ENCODE results near the gene ACTL6B.

The ACTL6B gene

DNA sequence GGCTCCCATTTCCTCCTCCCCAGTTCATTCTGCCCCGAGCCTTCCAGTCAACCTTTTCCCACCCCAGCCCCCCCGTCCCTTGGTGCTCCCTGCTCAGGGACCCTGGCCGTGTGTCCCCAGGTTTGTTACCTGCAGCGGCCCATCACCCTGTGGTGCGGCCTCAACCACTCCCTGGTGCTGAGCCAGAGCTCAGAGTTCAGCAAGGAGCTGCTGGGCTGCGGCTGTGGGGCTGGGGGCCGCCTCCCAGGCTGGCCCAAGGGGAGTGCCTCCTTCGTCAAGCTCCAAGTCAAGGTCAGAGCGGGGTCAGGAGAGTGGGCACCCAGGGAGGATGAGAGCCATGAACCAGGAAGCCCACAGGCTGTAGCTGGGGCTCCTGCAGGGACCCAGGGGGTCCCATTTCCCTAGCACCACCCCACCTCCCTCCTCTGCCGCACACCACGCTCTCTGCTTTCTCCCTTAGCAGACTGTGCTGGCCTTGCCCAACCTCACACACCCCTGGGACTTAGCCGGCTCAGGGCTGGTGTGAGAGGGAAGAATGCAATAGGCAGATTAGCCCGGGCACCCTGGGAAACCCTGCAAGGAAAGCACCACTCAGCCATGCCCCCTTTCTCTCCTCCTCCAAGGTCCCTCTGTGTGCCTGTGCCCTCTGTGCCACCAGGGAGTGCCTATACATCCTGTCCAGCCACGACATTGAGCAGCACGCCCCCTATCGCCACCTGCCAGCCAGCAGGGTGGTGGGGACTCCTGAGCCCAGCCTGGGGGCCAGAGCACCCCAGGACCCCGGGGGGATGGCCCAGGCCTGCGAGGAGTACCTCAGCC lies 56.1 kb downstream of the ACTL6B start:
- no peak for ATAC-seq

DNA sequence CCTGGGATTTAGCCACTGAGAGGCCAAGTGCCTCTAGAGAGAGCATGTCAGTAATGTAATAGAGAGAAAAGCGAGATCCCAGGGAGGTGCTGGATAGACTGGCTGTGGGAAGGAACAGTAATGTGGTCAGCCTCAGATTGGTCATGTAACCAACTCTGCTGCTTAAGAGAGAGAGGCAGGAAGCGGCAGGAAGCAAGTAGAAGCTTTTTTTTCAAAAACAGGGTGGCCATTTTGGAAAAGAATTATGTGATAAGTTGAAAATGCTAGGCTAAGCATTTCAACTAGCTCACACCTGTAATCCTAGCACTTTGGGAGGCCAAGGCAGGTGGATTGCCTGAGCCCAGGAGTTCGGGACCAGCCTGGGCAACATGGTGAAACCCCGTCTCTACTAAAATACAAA lies 57.8 kb downstream of the ACTL6B start:
- no peak for ATAC-seq

DNA sequence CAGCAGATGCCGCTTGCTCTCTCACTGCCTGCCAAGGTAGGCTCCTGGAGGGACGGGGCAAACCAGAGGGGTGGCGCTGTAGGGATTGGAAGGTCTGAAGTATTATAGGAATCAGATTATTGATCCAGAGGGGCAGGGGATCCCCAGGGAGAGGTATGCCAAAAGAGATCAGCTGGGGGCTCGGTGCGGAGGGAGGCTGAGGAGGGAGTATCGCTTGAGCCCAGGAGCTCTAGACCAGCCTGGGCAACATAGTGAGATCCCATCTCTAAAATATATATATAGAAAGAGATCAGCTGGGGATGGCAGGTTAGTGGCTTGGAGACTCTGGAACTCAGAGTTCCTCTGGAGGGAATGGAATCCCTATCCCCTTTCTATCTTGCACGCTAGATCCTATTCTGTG lies 61.1 kb downstream of the ACTL6B start:
- ATAC-seq = no peak
